IMR-90 (cell line): ENCODE measurements around the gene ADGRL3. TPM values are rescaled to one million over a fixed set of nuclear protein-coding genes. Genes with fewer than 3 reads are reported as not detected.

Experiments
- ATAC-seq: fragments of 200-7000 bp; cut with Tn5 transposase; 2 replicates; pipeline ENCODE4 v1.9.1; 2020; ENCODE audit warnings: low read depth, mild to moderate bottlenecking, moderate library complexity
- BruUV-seq: library from RNA; stranded (reverse); fragments of 400-500 nt; replicated peaks from 2 replicates; lab custom pipeline; 2021; lab: Mats Ljungman, UMichigan
- CTCF ChIA-PET: fragments of 300-600 bp; formaldehyde crosslinking; extraction: SDS; loops from one replicate; lab custom pipeline; 2021; ENCODE audit warnings: antibody characterized with exemption; lab: Yijun Ruan, JAX
- POLR2A ChIA-PET: fragments of 300-600 bp; sonication (Branson Sonifier 250); formaldehyde crosslinking; loops from one replicate; lab custom pipeline; 2022; ENCODE audit warnings: antibody characterized with exemption; ENCODE audit not compliant: unreplicated experiment; lab: Charles Lee
- DNase-seq: peaks from one replicate; pipeline ENCODE4 v3.0.0; 2013
- H2AFZ ChIP-seq: replicated peaks from 2 replicates; pipeline ENCODE3; 2013; ENCODE audit warnings: low read length, mild to moderate bottlenecking; ENCODE audit not compliant: poor library complexity
- H2AK5ac ChIP-seq: 2 replicates; pipeline ENCODE4 v1.6.1; 2013; ENCODE audit warnings: low read depth, low read length, inconsistent platforms
- H2AK9ac ChIP-seq: replicated peaks from 2 replicates; pipeline ENCODE3; 2013; ENCODE audit warnings: mild to moderate bottlenecking, low read depth, low read length, moderate library complexity; ENCODE audit not compliant: poor library complexity
- H2BK120ac ChIP-seq: 2 replicates; pipeline ENCODE4 v1.6.1; 2013; ENCODE audit warnings: low read depth, low read length, inconsistent platforms
- H2BK15ac ChIP-seq: 3 replicates; pipeline ENCODE4 v1.6.1; 2013; ENCODE audit warnings: low read depth, low read length, inconsistent platforms
- H2BK20ac ChIP-seq: 2 replicates; pipeline ENCODE4 v1.6.1; 2013; ENCODE audit warnings: low read depth, mild to moderate bottlenecking, inconsistent platforms, low read length, moderate library complexity
- H2BK5ac ChIP-seq: 2 replicates; pipeline ENCODE4 v1.6.1; 2013; ENCODE audit warnings: mild to moderate bottlenecking, low read depth, low read length, inconsistent platforms; ENCODE audit not compliant: poor library complexity, severe bottlenecking
- H3K14ac ChIP-seq: replicated peaks from 2 replicates; pipeline ENCODE4 v1.6.1; 2013; ENCODE audit warnings: low read depth, low read length, inconsistent platforms
- H3K18ac ChIP-seq: 2 replicates; pipeline ENCODE4 v1.6.1; 2013; ENCODE audit warnings: low read depth, low read length, control low read depth
- H3K23ac ChIP-seq: 2 replicates; pipeline ENCODE4 v1.6.1; 2013; ENCODE audit warnings: low read depth, low read length, inconsistent platforms
- H3K27ac ChIP-seq: 2 replicates; pipeline ENCODE4 v1.5.1; 2013; ENCODE audit warnings: mild to moderate bottlenecking, control low read depth, low read length; ENCODE audit not compliant: insufficient read depth
- H3K27me3 ChIP-seq: 2 replicates; pipeline ENCODE4 v1.6.1; 2013; ENCODE audit warnings: low read length; ENCODE audit not compliant: control insufficient read depth, insufficient read depth
- H3K36me3 ChIP-seq: 2 replicates; pipeline ENCODE4 v1.6.1; 2013; ENCODE audit warnings: low read length, mixed read lengths; ENCODE audit not compliant: control insufficient read depth, insufficient read depth
- H3K4ac ChIP-seq: 2 replicates; pipeline ENCODE4 v1.6.1; 2013; ENCODE audit warnings: low read depth, low read length, inconsistent platforms
- H3K4me1 ChIP-seq: 2 replicates; pipeline ENCODE4 v1.6.1; 2013; ENCODE audit warnings: low read length, mixed read lengths; ENCODE audit not compliant: control insufficient read depth, insufficient read depth
- H3K4me2 ChIP-seq: 2 replicates; pipeline ENCODE4 v1.6.1; 2013; ENCODE audit warnings: low read depth, mild to moderate bottlenecking, control low read depth, low read length, moderate library complexity
- H3K4me3 ChIP-seq: 2 replicates; pipeline ENCODE4 v1.5.1; 2013; ENCODE audit warnings: low read depth, mild to moderate bottlenecking, control low read depth, low read length, moderate library complexity; ENCODE audit not compliant: insufficient read depth
- H3K56ac ChIP-seq: 2 replicates; pipeline ENCODE4 v1.6.1; 2013; ENCODE audit warnings: low read length, inconsistent platforms; ENCODE audit not compliant: insufficient read depth; ENCODE audit errors: extremely low read depth
- H3K79me1 ChIP-seq, 2 experiments: 2 replicates each; pipeline ENCODE4 v1.6.1; 2013; ENCODE audit warnings: low read length in 2 of 2, inconsistent platforms in 1 of 2, low read depth in 1 of 2
- H3K9ac ChIP-seq: 2 replicates; pipeline ENCODE4 v1.6.1; 2013; ENCODE audit warnings: low read depth, low read length, control low read depth
- H3K9me1 ChIP-seq: 2 replicates; pipeline ENCODE4 v1.6.1; 2013; ENCODE audit warnings: low read length, inconsistent platforms; ENCODE audit not compliant: insufficient read depth
- H3K9me3 ChIP-seq: 2 replicates; pipeline ENCODE4 v1.6.1; 2013; ENCODE audit warnings: low read length; ENCODE audit not compliant: control insufficient read depth, insufficient read depth
- H4K20me1 ChIP-seq: 2 replicates; pipeline ENCODE4 v1.6.1; 2013; ENCODE audit warnings: low read length, inconsistent platforms; ENCODE audit not compliant: insufficient read depth
- H4K5ac ChIP-seq: 2 replicates; pipeline ENCODE4 v1.6.1; 2013; ENCODE audit warnings: mild to moderate bottlenecking, low read depth, low read length, control low read depth
- H4K8ac ChIP-seq, 2 experiments: 2 replicates each; pipeline ENCODE4 v1.6.1; 2013; ENCODE audit warnings: low read depth in 2 of 2, low read length in 2 of 2, control low read depth in 1 of 2, inconsistent platforms in 1 of 2
- H4K91ac ChIP-seq: 2 replicates; pipeline ENCODE4 v1.6.1; 2013; ENCODE audit warnings: low read depth, low read length, inconsistent platforms; ENCODE audit not compliant: insufficient read depth
- BHLHE40 ChIP-seq: fragments of 150-350 bp; IDR thresholded peaks from 2 replicates; pipeline ENCODE4 v1.6.1; 2016; ENCODE audit warnings: mild to moderate bottlenecking, low read depth, low read length
- CEBPB ChIP-seq: IDR thresholded peaks from 2 replicates; pipeline ENCODE4 v1.6.1; 2012; ENCODE audit warnings: low read depth, low read length, improper control_type of control experiment
- FOS ChIP-seq: fragments of 150-350 bp; IDR thresholded peaks from 2 replicates; pipeline ENCODE4 v1.6.1; 2016; ENCODE audit warnings: low read depth, low read length
- MAFK ChIP-seq: IDR thresholded peaks from 2 replicates; pipeline ENCODE4 v1.6.1; 2012; ENCODE audit warnings: low read depth, low read length, improper control_type of control experiment
- NFE2L2 ChIP-seq: fragments of 150-350 bp; IDR thresholded peaks from 2 replicates; pipeline ENCODE4 v1.6.1; 2016; ENCODE audit warnings: low read depth, mild to moderate bottlenecking, low read length
- POLR2A ChIP-seq: IDR thresholded peaks from 2 replicates; pipeline ENCODE4 v1.6.1; 2012; ENCODE audit warnings: mild to moderate bottlenecking, low read depth, low read length
- RAD21 ChIP-seq: IDR thresholded peaks from 2 replicates; pipeline ENCODE4 v1.6.1; 2012; ENCODE audit warnings: low read length, improper control_type of control experiment
- USF2 ChIP-seq: fragments of 150-350 bp; IDR thresholded peaks from 2 replicates; pipeline ENCODE4 v1.6.1; 2017; ENCODE audit warnings: mild to moderate bottlenecking, antibody characterized with exemption, low read length, low read depth
- WGBS, 2 experiments: methylation state at CpG; one replicate each; pipeline versions ENCODE4 v1.1.5 to v1.1.7; 2013; ENCODE audit warnings: missing lambda C conversion rate in 2 of 2; ENCODE audit not compliant: insufficient read length in 1 of 2; ENCODE audit errors: extremely low coverage in 2 of 2; 5-methylcytosine and 5-hydroxymethylcytosine counted together
- dilution Hi-C: fragments of 300-500 bp; cut with HindIII; formaldehyde crosslinking; loops from one replicate; pipeline ENCODE4 v1.14.3; 2018; ENCODE audit warnings: low sequenced_read_pairs; ENCODE audit not compliant: unreplicated experiment
- in situ Hi-C: fragments of 300-500 bp; cut with MboI; formaldehyde crosslinking; loops from 3 replicates; pipeline ENCODE4 v1.14.3; 2019; ENCODE audit warnings: low sequenced_read_pairs, inconsistent platforms, mixed read lengths
- intact Hi-C: fragments of 100-400 bp; cut with micrococcal nuclease; formaldehyde crosslinking; loops from 2 replicates; pipeline ENCODE4 v1.10.0; 2022
- polyA plus RNA-seq, 3 experiments: library from polyadenylated mRNA; depleted of rRNA; stranded (reverse); fragments of >200 nt; gene quantifications; 2 replicates each; pipeline ENCODE4 v1.2.3, GENCODE V29; 2012; ENCODE audit warnings: low replicate concordance in 1 of 3
- total RNA-seq: library from RNA; depleted of rRNA; stranded (reverse); fragments of >200 nt; gene quantifications from 2 replicates; pipeline ENCODE4 v1.2.3, GENCODE V29; 2012

The ADGRL3 gene
- total and polyA plus RNA-seq, 2 of the 4 experiments (the other 2 are of a cell fraction): 0.46 to 2.5 TPM

GRCh38 chr4:61505773-61506685 lies 305.9 kb downstream of the ADGRL3 start:
- Histone ChIP-seq H4K91ac (no peak overlapping the region), H4K20me1 (no peaks in the 10 kb centered on the region), H3K36me3 (no peaks in the 10 kb centered on the region), H3K14ac (no peak overlapping the region), H2BK20ac (no peak overlapping the region), H4K5ac (no peak overlapping the region), H3K18ac (no peak overlapping the region), H2AFZ (no peak overlapping the region), H3K4ac (no peak overlapping the region), H3K27me3 (no peaks in the 10 kb centered on the region), H2AK5ac (no peak overlapping the region), H2BK15ac (no peak overlapping the region), H2BK5ac (no peak overlapping the region), H3K9ac (no peak overlapping the region), H3K4me2 (no peak overlapping the region), H3K4me1 (no peaks in the 10 kb centered on the region), H4K8ac (no peak overlapping the region), H3K9me3 (no peaks in the 10 kb centered on the region), H3K9me1 (no peaks in the 10 kb centered on the region), H3K23ac (no peak overlapping the region), H3K79me1 (no peaks in the 10 kb centered on the region), H2AK9ac (no peak overlapping the region), H3K56ac (no peak overlapping the region), H3K27ac (no peak overlapping the region), H3K4me3 (no peak overlapping the region), H2BK120ac (no peak overlapping the region)
- dilution Hi-C loops: no loop called here
- TF ChIP-seq MAFK (no peak), USF2 (no peak), POLR2A (no peak), BHLHE40 (no peak), CEBPB (no peak), RAD21 (no peak), FOS (no peak), NFE2L2 (no peak)
- intact Hi-C loops: no loop called here
- DNase-seq: no peak
- no peak for ATAC-seq
- BruUV-seq: no TSS peak
- ChIA-PET CTCF (no interaction called here), POLR2A (no interaction called here)
- WGBS, 2 experiments: no CpG with 5 or more reads among the region's 2 CpGs
- in situ Hi-C loops: no loop called here
